HG03432 (cell line): ENCODE results near the gene C4BPA.

Source experiments
- ATAC-seq: cut with Tn5 transposase; IDR thresholded peaks from one replicate; pipeline ENCODE4 v1.9.1; 2021; ENCODE audit warnings: mild to moderate bottlenecking, moderate library complexity; ENCODE audit not compliant: unreplicated experiment

C4BPA gene

GRCh38 chr1:207112616-207113296 is 8.7 kb downstream of the C4BPA start:
- no peak for ATAC-seq

- ATAC-seq: no peak
Measured at GRCh38 chr1:207115269-207115668, 11.2 kb downstream of the C4BPA start.

- ATAC-seq: no peak
Measured at GRCh38 chr1:207124389-207124788, 20.4 kb downstream of the C4BPA start.

DNA sequence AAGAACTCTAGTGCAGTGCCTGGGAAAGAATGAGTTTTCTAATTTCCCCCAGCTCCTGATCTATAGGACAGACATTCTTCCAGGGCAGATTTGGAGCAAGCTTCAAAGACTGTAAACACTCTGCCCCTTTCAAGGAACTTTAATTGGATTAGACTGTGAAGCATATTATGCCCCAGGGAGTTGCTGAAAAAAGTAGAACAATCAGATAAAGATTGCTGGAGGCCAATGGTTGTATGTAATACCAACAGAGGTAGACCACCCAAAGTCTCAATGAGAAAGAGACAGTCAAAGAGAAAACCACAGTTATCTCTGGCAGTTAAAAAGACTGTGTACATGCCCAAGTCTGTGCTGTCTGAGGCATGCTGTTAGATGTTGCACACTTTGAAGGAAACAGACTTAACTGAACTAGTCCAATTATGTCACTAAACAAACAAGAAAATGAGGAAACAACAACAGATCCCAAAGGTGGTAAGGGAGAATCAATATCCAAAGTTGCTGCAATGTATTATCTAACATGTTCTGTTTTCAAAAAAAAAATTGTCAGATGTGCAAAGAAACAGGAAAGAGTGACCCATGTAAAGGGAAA is 24.4 kb downstream of the C4BPA start:
- ATAC-seq: no peak

- ATAC-seq: no peak
Measured at GRCh38 chr1:207129053-207129452, 25.0 kb downstream of the C4BPA start.

DNA sequence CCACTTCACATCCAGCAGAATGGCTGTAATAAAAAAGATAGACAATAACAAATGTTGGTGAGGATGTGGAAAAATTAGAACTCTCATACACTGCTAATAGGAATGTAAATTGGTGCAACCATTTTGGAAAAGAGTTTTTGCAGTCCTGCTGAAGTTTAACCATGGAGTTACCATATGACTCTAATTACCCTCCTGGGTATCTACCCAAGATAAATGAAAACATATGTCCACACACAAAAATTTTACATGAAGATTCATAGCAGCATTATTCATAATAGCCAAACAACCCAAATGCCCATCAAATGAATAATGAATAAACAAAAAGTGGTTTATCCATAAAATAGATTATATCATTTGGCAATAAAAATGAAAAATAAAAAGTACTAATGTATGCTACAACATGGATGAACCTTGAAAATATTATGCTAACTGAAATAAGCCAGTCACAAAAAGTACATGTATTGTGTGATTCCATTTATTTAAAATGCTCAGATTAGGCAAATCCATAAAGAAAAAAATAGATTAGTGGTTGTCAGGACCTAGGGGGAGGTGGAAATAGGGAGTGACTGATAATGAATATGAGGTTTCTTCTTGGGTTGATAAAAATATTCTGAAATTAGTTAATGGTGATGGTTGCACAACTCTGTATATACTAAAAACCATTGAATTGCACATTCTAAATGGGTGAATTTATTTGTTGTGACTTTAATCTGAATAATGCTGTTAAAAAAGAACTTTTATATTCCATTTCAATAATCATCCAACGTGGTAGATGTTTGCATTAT is 26.4 kb downstream of the C4BPA start:
- no peak for ATAC-seq

DNA sequence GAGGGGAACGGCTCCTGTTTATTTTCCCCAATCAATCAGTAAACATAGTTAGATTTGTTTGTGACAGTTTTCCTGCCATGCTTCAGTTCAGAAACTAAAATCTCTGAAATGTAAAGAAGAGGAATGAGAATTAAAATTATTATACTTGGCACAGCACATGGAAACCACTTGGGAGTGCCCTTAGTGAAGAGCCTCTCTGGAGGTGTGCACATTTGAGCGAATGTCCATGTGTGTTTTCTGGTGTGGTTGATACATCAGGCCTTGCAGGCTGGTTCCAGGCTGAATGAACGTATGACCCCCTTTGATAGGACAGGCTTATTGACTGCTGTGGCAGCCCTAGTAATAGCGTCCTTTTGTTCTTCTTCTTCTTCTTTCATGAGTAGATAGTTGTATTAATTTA is 27.1 kb downstream of the C4BPA start:
- no peak for ATAC-seq

DNA sequence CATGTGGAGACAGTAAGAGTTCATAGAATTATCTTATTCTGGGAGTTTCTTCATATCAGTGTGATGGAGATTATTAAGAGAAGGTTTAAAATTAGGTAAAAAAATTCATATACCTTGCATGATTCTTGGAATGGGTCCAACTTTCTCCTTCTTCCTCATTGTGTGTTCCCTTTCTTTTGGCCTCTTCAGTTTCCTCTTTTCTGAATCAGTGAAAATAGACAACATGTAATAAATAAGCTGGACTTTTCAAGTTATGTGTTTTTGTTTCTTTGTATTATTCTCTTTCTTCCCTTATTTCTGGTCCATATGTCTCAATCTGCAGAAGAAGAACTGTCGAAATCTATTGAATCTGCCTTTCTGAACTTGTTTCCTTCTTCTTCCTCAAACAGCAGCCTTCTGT is 30.5 kb downstream of the C4BPA start:
- ATAC-seq: no peak

GRCh38 chr1:207139616-207140015 is 35.6 kb downstream of the C4BPA start:
- no peak for ATAC-seq

- no peak for ATAC-seq
Measured at GRCh38 chr1:207140536-207140935, 36.5 kb downstream of the C4BPA start.

DNA sequence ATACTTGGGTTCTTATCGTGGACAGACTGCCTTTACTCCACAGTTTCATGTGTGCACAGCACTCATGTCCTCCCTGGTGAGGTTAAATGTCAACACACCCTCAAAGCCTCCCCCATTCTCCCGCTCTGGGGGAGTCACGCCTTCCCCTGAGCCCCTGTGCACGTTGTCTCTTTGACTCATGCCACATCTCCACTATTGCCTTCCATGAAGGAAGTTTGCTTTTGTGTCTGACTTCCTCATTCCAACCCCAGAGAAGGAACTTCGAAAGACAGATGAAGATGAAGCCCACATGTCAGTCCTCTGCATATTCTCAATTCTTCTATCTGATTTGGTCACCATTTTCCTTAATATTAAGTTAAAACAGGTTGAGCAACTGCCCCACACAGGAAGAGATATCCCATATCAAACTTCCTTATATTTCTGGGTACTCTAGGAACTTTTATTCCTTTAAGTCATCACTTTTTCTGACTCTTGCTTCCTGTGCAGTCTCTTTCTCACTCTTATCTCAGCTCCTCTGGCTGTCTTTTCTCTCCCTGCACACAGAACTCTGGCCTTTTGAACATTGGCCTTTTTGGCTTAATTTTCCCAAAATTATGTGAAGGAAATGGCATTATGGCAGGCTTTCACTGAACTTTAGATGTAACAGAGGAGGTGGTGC is 41.5 kb downstream of the C4BPA start:
- no peak for ATAC-seq

DNA sequence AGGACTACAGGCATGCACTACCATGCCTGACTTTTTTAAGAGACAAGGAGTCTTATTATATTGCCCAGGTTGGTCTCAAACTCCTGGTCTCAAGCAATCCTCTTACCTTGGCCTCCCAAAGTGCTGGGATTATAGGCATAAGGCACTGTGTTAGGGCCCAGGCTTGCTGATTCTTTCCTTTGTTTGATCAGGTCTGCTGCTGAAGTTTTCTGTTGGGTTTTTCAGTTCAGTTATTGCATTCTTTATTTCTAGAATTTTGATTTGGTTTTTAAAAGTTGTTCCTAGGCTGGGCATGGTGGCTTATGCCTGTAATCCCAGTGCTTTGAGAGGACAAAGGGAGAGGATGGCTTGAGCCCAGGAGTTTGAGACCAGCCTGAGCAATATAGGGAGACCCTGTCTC is 47.9 kb downstream of the C4BPA start:
- no peak for ATAC-seq

DNA sequence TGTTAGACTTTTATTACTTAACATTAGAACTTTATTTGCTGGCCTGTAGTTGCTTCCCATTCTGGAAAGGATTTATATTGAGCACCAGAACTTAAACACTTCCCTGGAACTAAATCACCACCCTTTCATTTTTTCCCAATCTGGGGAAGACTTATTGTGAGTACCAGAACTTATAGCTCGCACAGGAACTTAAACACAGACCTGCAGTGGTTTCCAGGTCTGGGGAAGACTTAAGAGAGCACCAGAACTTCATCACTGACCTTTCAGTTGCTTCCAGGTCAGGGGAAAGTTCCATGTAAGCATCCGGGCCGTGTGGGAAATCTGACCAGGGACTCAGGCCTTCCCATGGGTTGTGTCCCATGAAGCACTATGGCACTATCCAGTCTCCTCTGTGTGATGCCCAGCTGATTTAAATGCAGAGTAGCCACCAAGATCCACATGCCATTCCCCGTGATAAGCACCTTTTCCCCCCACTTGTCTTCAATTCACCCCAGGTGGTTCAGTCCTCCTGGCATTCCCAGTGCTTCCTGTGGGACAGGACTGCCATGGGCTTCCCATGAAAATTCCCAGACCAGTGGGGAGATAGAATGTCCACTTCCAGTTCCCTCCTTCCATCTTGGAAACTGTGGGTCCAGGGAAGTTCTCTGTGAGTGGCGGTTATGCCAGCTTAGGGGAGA is 48.9 kb downstream of the C4BPA start:
- ATAC-seq: no peak

GRCh38 chr1:207155028-207155427 is 51.0 kb downstream of the C4BPA start:
- no peak for ATAC-seq

DNA sequence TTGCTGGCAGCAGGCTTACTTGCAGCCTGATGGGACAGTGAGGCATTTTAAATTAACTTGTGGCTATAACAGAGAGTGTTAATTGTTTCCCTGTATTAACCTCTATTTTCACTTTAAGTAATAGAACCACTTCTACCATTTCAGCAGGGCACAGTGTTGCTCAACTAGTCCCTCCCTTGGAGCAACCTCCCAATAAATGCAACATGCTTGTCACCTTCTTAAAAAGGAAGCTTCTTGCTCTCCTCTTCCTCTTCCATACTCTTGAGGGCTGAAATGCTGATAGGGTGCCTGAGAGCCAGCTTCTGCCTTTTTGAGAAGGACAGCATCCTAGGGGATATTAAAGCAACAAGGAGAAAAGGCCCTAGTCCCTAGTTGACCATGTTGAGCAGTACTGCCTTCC is 52.1 kb downstream of the C4BPA start:
- ATAC-seq: no peak

- ATAC-seq: no peak
Measured at GRCh38 chr1:207156826-207157225, 52.8 kb downstream of the C4BPA start.

GRCh38 chr1:207164086-207164485 is 60.1 kb downstream of the C4BPA start:
- no peak for ATAC-seq

- ATAC-seq: no peak
Measured at GRCh38 chr1:207172321-207172720, 68.3 kb downstream of the C4BPA start.

- ATAC-seq: no peak
Measured at GRCh38 chr1:207172885-207173284, 68.9 kb downstream of the C4BPA start.

GRCh38 chr1:207173396-207173795 is 69.4 kb downstream of the C4BPA start:
- no peak for ATAC-seq

DNA sequence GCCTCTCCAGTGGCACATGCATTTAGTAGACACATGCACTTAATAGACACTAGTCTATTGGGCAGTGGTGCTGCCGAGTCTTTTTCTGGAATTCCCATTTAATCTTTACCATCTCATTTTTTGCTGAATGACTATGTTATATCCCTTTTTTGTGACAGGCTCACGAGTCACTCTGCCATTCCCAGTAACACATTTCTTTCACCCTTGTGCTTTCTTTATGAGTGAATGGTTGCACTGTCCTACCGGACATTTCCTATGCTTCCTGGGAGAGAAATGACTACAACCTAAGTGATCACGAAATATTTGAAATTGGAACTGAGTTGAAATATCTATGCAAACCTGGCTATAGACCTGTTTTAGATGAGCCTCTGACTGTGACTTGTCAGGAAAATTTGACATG is 70.9 kb downstream of the C4BPA start:
- ATAC-seq: no peak
